Nephron progenitor cell (in vitro differentiated cells): ENCODE measurements around the gene GPR65.

Experiments used
- DNase-seq: peaks from one replicate; pipeline ENCODE4 v3.0.0; 2021
- H3K27ac Mint-ChIP-seq: 2 replicates; pipeline ENCODE4 v1.8.0; 2021; ENCODE audit warnings: mild to moderate bottlenecking, moderate library complexity, mixed read lengths
- H3K27me3 Mint-ChIP-seq: 2 replicates; pipeline ENCODE4 v1.8.0; 2021; ENCODE audit warnings: mild to moderate bottlenecking, low read depth, mixed read lengths; ENCODE audit not compliant: poor library complexity
- H3K36me3 Mint-ChIP-seq: 2 replicates; pipeline ENCODE4 v1.8.0; 2021; ENCODE audit warnings: low read depth, mixed read lengths
- H3K4me1 Mint-ChIP-seq: 2 replicates; pipeline ENCODE4 v1.8.0; 2021; ENCODE audit warnings: mixed read lengths
- H3K4me3 Mint-ChIP-seq: 2 replicates; pipeline ENCODE4 v1.8.0; 2021; ENCODE audit warnings: mild to moderate bottlenecking, moderate library complexity, mixed read lengths
- H3K9me3 Mint-ChIP-seq: 2 replicates; pipeline ENCODE4 v1.8.0; 2021; ENCODE audit warnings: mild to moderate bottlenecking, moderate library complexity, mixed read lengths
- CTCF ChIP-seq: fragments of 200-600 bp; sonication (generic); IDR thresholded peaks from 2 replicates; pipeline ENCODE4 v1.5.0; 2021; ENCODE audit warnings: antibody characterized with exemption

Gene GPR65

GRCh38 chr14:87971010-87971409, 33.9 kb upstream of the GPR65 start:
- H3K27me3 Mint-ChIP-seq: no peaks in the 10 kb centered on the region
- no peak overlapping the region for H3K4me3 Mint-ChIP-seq
- no peaks in the 10 kb centered on the region for H3K9me3 Mint-ChIP-seq
- DNase-seq: no peak
- H3K36me3 Mint-ChIP-seq: no peaks in the 10 kb centered on the region
- no peaks in the 10 kb centered on the region for H3K4me1 Mint-ChIP-seq
- H3K27ac Mint-ChIP-seq: no peak overlapping the region
- TF ChIP-seq CTCF: no peak

- DNase-seq: no peak
- Mint-ChIP-seq H3K9me3 (no peaks in the 10 kb centered on the region), H3K27me3 (no peaks in the 10 kb centered on the region), H3K4me3 (no peak overlapping the region), H3K4me1 (no peaks in the 10 kb centered on the region), H3K27ac (no peak overlapping the region), H3K36me3 (peaks cover 6% of the 10 kb centered on the region)
- no peak for TF ChIP-seq CTCF
Observed at GRCh38 chr14:87975636-87976035, 29.3 kb upstream of the GPR65 start.

GRCh38 chr14:87979689-87980088, 25.2 kb upstream of the GPR65 start:
- H3K9me3 Mint-ChIP-seq: no peaks in the 10 kb centered on the region
- H3K4me3 Mint-ChIP-seq: no peak overlapping the region
- no peak for DNase-seq
- H3K27me3 Mint-ChIP-seq: no peaks in the 10 kb centered on the region
- no peaks in the 10 kb centered on the region for H3K4me1 Mint-ChIP-seq
- H3K27ac Mint-ChIP-seq: no peak overlapping the region
- TF ChIP-seq CTCF: no peak
- H3K36me3 Mint-ChIP-seq: peaks cover 17% of the 10 kb centered on the region

GRCh38 chr14:87989221-87989955, 15.5 kb upstream of the GPR65 start:
- Mint-ChIP-seq H3K4me3 (no peak overlapping the region), H3K27me3 (peaks cover 3% of the 10 kb centered on the region), H3K27ac (no peak overlapping the region), H3K4me1 (peaks cover 29% of the 10 kb centered on the region), H3K9me3 (peaks cover 6% of the 10 kb centered on the region), H3K36me3 (no peaks in the 10 kb centered on the region)
- no peak for DNase-seq
- TF ChIP-seq CTCF: no peak

- TF ChIP-seq CTCF: no peak
- no peak for DNase-seq
- Mint-ChIP-seq H3K9me3 (peaks cover 9% of the 10 kb centered on the region), H3K27ac (no peak overlapping the region), H3K27me3 (peaks cover 3% of the 10 kb centered on the region), H3K4me1 (peaks cover 29% of the 10 kb centered on the region), H3K4me3 (no peak overlapping the region), H3K36me3 (no peaks in the 10 kb centered on the region)
Observed at GRCh38 chr14:87989956-87990299, 15.0 kb upstream of the GPR65 start.

GRCh38 chr14:87990682-87991081, 14.3 kb upstream of the GPR65 start:
- H3K27ac Mint-ChIP-seq: no peak overlapping the region
- DNase-seq: no peak
- H3K27me3 Mint-ChIP-seq: peaks cover 3% of the 10 kb centered on the region
- no peak overlapping the region for H3K4me3 Mint-ChIP-seq
- H3K36me3 Mint-ChIP-seq: no peaks in the 10 kb centered on the region
- H3K9me3 Mint-ChIP-seq: peaks cover 10% of the 10 kb centered on the region
- TF ChIP-seq CTCF: no peak
- H3K4me1 Mint-ChIP-seq: peaks cover 29% of the 10 kb centered on the region
